Testis (tissue), 2 donors: Measurements from ENCODE around the gene RABGAP1L.

ENCODE experiments used
- CTCF ChIP-seq, 3 experiments: fragments of 450-650 bp in 2 of 3; fragments of 200-600 bp in 1 of 3; sonication (generic) in 1 of 3; IDR thresholded peaks; one replicate each; pipeline ENCODE4 v1.5.1; 2016 to 2019; ENCODE audit warnings: antibody characterized with exemption in 3 of 3, mild to moderate bottlenecking in 2 of 3, moderate library complexity in 1 of 3
- POLR2A ChIP-seq: fragments of 450-650 bp; IDR thresholded peaks from one replicate; pipeline ENCODE4 v1.6.1; 2017; ENCODE audit warnings: antibody characterized with exemption, mild to moderate bottlenecking, moderate library complexity

DNA sequence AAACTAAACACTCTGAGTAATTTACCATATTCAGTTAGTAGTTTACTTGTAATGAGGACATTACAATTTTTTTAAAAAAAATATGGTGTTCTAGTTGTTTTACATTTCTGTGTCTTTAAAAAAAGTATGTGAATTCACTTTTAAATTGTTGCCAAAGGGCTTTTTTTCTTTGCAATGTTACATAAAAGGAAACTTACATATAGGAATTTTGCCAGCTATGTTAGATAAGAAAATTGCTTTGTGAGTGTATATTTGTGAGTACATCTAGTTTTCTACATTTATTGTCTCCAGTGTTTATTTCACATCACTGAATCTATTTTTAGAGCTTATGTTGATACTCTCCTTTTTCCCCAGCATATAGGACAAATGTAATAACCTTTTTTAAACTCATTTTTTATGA, 495.2 kb downstream of the RABGAP1L start:
- no peak for TF ChIP-seq CTCF (IDR thresholded peaks at IDR 0.05)
- no peak for TF ChIP-seq POLR2A
